Stimulated activated CD8-positive, alpha-beta memory T cell treated with anti-CD3 and anti-CD28 coated beads, Interleukin-2, amount 100 ng/mL, for 48 hours (primary cell): ENCODE data around the gene ACBD3.
"Not testable (repeated sequence)": the region's sequence is repeated elsewhere in the genome, so short reads cannot be mapped to it uniquely, and the experiment has no call there.

ENCODE experiments used
- DNase-seq, 2 donors: peaks; one replicate each; pipeline ENCODE4 v3.0.0-alpha.2; 2020; ENCODE audit warnings: low read depth in 2 of 2

ACBD3 gene

GRCh38 chr1:226186124-226187018 is at the start of gene ACBD3:
Gene ACBD3 (minus strand): TSS chr1:226186741. CDS start chr1:226186675, 66 bp downstream.
- DNase-seq, result peak; percentile 71 to 76

GRCh38 chr1:226233806-226234205 is 47.3 kb upstream of the ACBD3 start:
- no peak for DNase-seq

- DNase-seq, result no peak
These were observed 46.8 kb upstream of the ACBD3 start for GRCh38 chr1:226233293-226233692.

GRCh38 chr1:226226601-226227000 is 40.1 kb upstream of the ACBD3 start:
- DNase-seq, result no peak

GRCh38 chr1:226223786-226224244 is 37.3 kb upstream of the ACBD3 start:
- no peak for DNase-seq

GRCh38 chr1:226223157-226223785 is 36.7 kb upstream of the ACBD3 start, which contains the start of gene MIXL1:
Gene MIXL1 (plus strand): TSS chr1:226223664. CDS start chr1:226223682, 18 bp downstream.
- no peak for DNase-seq

GRCh38 chr1:226222686-226223085 is 36.1 kb upstream of the ACBD3 start:
- no peak for DNase-seq

- no peak for DNase-seq
These were observed 34.1 kb upstream of the ACBD3 start for GRCh38 chr1:226220473-226221189.

- DNase-seq, result no peak
These were observed 30.7 kb upstream of the ACBD3 start for GRCh38 chr1:226217273-226217672.

- DNase-seq, result no peak
These were observed 29.5 kb upstream of the ACBD3 start for GRCh38 chr1:226216056-226216455.

GRCh38 chr1:226215239-226215638 is 28.7 kb upstream of the ACBD3 start:
- DNase-seq, result no peak

- no peak for DNase-seq
These were observed 26.0 kb upstream of the ACBD3 start for GRCh38 chr1:226212545-226212944.

- DNase-seq, result no peak
These were observed 24.8 kb upstream of the ACBD3 start for GRCh38 chr1:226211181-226211821.

- DNase-seq, result no peak
These were observed 24.1 kb upstream of the ACBD3 start for GRCh38 chr1:226210571-226211176.

- DNase-seq, result no peak
These were observed 22.9 kb upstream of the ACBD3 start for GRCh38 chr1:226209307-226210059.

GRCh38 chr1:226207048-226207447 is 20.5 kb upstream of the ACBD3 start:
- no peak for DNase-seq

- no peak for DNase-seq
These were observed 17.7 kb upstream of the ACBD3 start for GRCh38 chr1:226204198-226204597.

- DNase-seq, result no peak
These were observed 17.1 kb upstream of the ACBD3 start for GRCh38 chr1:226203655-226204054.

GRCh38 chr1:226203240-226203639 is 16.7 kb upstream of the ACBD3 start:
- no peak for DNase-seq

GRCh38 chr1:226202666-226203065 is 16.1 kb upstream of the ACBD3 start:
- DNase-seq, result not testable (repeated sequence)

- DNase-seq, result no peak
These were observed 15.7 kb upstream of the ACBD3 start for GRCh38 chr1:226202246-226202645.
